Left lung (tissue), 10 donors: ENCODE data around the gene CCL22. TPM values are rescaled to one million over a fixed set of nuclear protein-coding genes. Genes with fewer than 3 reads are reported as not detected.

Source experiments
- ATAC-seq: fragments of 200-7000 bp; cut with Tn5 transposase; one replicate; pipeline ENCODE4 v1.9.1; 2020; ENCODE audit warnings: moderate library complexity
- DNase-seq, 4 donors: peaks; one replicate each; pipeline ENCODE4 v3.0.0-alpha.2; 2013 to 2020
- H3K27ac ChIP-seq, 2 donors: fragments of 200-600 bp; sonication (generic) in 1 of 2; one replicate each; pipeline versions ENCODE4 v1.5.0 to v1.8.0; 2020 to 2021
- H3K27me3 ChIP-seq, 2 donors: fragments of 200-600 bp; sonication (generic) in 1 of 2; one replicate each; pipeline versions ENCODE4 v1.5.0 to v1.8.0; 2020 to 2021
- H3K36me3 ChIP-seq, 2 donors: fragments of 200-600 bp; sonication (generic) in 1 of 2; one replicate each; pipeline versions ENCODE4 v1.5.0 to v1.8.0; 2020 to 2021
- H3K4me1 ChIP-seq, 2 donors: fragments of 200-600 bp; one replicate each; pipeline ENCODE4 v1.8.0; 2021
- H3K4me3 ChIP-seq, 2 donors: fragments of 200-600 bp; sonication (generic) in 1 of 2; one replicate each; pipeline versions ENCODE4 v1.5.0 to v1.8.0; 2020 to 2021; ENCODE audit warnings: mild to moderate bottlenecking in 1 of 2
- H3K9me3 ChIP-seq, 2 donors: fragments of 200-600 bp; sonication (generic) in 1 of 2; one replicate each; pipeline versions ENCODE4 v1.5.0 to v1.8.0; 2020 to 2021
- intact Hi-C, 2 donors: fragments of 100-400 bp; cut with DNase I; formaldehyde crosslinking; loops; one replicate each; pipeline versions ENCODE4 v1.11.2 to v1.14.2; 2022
- polyA plus RNA-seq, 6 donors: library from polyadenylated mRNA; unstranded; fragments of 120-200 nt; gene quantifications; one replicate each; pipeline ENCODE4 v1.2.1, GENCODE V29; 2013; ENCODE audit not compliant: insufficient read length in 6 of 6
- total RNA-seq, 2 donors: library from RNA; stranded (reverse); fragmentation: NEBNext Ultra II Directional; extraction: Animal tissue kit (Norgen Biotek cat#: 25700); gene quantifications; one replicate each; pipeline ENCODE4 v1.2.1, GENCODE V29; 2021
- TF ChIP-seq, protein P1 (sequence below), 2 donors: fragments of 200-600 bp; sonication (generic) in 1 of 2; IDR thresholded peaks; one replicate each; pipeline versions ENCODE4 v1.5.0 to v1.8.0; 2021; ENCODE audit warnings: antibody characterized with exemption in 2 of 2
- donor health status: DM: no; HTN: yes; CAD: no.
- donor health status: DM: no; HTN: no; CAD: no.

The CCL22 gene
- total and polyA plus RNA-seq, 8 donors: 0.08 to 2.4 (median 0.21) TPM

DNA sequence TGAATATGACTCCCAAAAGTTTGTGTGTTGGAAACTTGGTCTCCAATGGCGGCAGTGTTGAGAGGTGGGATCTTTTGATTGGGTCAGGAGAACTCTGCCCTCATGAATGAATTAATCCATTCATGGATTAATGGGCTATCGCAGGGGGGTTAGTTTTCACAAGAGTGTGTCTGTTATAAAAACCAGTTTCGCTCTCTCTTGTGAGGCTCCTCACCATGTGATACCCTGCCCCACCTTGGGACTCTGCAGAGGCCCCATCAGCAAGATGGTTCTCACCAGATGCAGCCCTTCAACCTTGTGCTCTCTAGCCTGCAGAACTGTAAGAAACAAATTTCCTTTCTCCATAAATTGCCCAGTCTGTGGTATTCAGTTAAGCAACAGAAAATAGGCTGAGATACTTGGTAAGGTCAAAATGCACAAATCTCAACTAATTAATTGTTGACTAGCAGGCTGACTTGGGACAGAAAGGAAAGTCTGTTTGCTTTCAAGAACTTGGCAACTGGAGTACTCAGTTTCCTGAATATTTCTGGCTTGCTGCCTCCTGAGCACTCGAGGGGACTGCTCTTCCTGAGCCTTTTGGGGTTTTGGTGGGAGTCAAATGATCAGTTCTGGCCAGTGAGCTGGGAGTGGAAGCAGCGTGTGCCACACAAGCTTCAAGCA lies 32.2 kb downstream of the CCL22 start:
- Histone ChIP-seq H3K27me3 (no peaks in the 10 kb centered on the region), H3K27ac (no peak overlapping the region), H3K4me1 (peaks cover 0 to 11% of the 10 kb centered on the region in 2 donors), H3K36me3 (no peaks in the 10 kb centered on the region), H3K9me3 (peaks cover 0 to 4% of the 10 kb centered on the region in 2 donors), H3K4me3 (no peak overlapping the region)
- ATAC-seq (no peak), DNase-seq (peak in 1 of 4 donors; percentile 46)
- intact Hi-C loops: no loop called here
- TF ChIP-seq, protein P1, sequence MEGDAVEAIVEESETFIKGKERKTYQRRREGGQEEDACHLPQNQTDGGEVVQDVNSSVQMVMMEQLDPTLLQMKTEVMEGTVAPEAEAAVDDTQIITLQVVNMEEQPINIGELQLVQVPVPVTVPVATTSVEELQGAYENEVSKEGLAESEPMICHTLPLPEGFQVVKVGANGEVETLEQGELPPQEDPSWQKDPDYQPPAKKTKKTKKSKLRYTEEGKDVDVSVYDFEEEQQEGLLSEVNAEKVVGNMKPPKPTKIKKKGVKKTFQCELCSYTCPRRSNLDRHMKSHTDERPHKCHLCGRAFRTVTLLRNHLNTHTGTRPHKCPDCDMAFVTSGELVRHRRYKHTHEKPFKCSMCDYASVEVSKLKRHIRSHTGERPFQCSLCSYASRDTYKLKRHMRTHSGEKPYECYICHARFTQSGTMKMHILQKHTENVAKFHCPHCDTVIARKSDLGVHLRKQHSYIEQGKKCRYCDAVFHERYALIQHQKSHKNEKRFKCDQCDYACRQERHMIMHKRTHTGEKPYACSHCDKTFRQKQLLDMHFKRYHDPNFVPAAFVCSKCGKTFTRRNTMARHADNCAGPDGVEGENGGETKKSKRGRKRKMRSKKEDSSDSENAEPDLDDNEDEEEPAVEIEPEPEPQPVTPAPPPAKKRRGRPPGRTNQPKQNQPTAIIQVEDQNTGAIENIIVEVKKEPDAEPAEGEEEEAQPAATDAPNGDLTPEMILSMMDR (IDR thresholded peaks at IDR 0.05): no peak

DNA sequence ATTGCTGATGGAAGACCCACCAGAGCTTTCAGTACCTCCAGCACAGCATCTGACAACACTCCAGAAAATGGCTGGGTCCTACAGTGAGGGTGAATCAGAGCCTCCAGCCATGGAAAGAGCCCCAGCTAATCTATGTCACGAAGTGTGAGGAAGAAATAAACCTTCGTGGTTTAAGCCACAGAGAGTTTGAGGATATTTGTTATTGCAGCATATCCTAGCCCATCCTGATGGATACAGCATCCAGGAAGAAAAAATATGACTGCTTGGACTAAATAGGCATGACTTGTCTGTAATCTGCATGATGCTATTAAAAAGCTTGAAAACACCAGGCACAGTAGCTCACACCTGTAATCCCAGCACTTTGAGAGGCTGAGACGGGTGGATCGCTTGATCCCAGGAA lies 32.7 kb downstream of the CCL22 start:
- TF ChIP-seq, protein P1 (IDR thresholded peaks at IDR 0.05): no peak
- H3K4me3 ChIP-seq: no peak overlapping the region
- H3K4me1 ChIP-seq: peaks cover 0 to 11% of the 10 kb centered on the region in 2 donors
- intact Hi-C loops: no loop called here
- H3K27me3 ChIP-seq: no peaks in the 10 kb centered on the region
- no peaks in the 10 kb centered on the region for H3K36me3 ChIP-seq
- no peak for ATAC-seq
- H3K9me3 ChIP-seq: peaks cover 0 to 4% of the 10 kb centered on the region in 2 donors
- no peak for DNase-seq
- H3K27ac ChIP-seq: no peak overlapping the region

DNA sequence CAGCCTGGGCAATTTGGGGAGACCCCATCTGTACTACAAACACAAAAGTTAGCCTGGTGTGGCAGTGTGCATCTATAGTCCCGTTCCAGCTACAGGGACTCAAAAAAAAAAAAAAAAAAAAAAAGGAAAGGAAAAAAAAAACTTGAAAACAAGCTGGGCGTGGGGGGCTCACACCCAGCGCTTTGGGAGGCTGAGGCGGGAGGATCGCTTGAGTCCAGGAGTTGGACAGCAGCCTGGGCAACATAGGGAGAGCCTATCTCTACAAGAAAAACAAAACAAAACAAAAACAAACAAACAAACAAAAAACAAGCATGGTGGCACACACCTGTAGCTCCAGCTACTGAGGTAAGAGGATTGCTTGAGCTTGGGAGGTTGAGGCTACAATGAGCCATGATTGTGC lies 33.1 kb downstream of the CCL22 start:
- ATAC-seq: no peak
- H3K4me1 ChIP-seq: peaks cover 0 to 11% of the 10 kb centered on the region in 2 donors

DNA sequence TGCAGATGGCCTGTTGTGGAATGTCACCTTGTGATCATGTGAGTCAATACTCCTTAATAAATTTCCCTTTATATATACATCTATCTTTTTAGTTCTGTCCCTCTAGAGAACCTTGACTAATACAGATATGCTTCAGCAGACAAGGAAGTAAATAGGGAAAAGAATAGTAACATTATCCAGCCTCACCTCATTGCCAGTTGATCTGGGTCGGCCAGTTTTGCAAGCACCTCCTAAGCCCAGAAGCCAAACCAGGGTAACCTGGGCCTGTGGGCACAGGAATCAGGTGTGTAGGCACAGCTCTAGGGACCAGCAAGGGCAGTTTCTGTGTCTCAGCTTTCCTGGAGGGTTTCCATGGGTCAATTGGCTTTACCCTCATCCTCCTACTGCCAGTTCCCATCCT lies 34.1 kb downstream of the CCL22 start:
- no peak overlapping the region for H3K27ac ChIP-seq
- TF ChIP-seq, protein P1 (IDR thresholded peaks at IDR 0.05): no peak
- DNase-seq: no peak
- peaks cover 0 to 8% of the 10 kb centered on the region in 2 donors for H3K4me1 ChIP-seq
- H3K27me3 ChIP-seq: no peaks in the 10 kb centered on the region
- H3K36me3 ChIP-seq: no peaks in the 10 kb centered on the region
- H3K4me3 ChIP-seq: no peak overlapping the region
- peak; percentile 13 for ATAC-seq
- peaks cover 0 to 4% of the 10 kb centered on the region in 2 donors for H3K9me3 ChIP-seq
- intact Hi-C loops: no loop called here

More for the DNA sequence above, 33.1 kb downstream of the CCL22 start:
- intact Hi-C loops: no loop called here
- DNase-seq: no peak
- H3K27me3 ChIP-seq: no peaks in the 10 kb centered on the region
- TF ChIP-seq, protein P1 (IDR thresholded peaks at IDR 0.05): no peak
- peaks cover 0 to 4% of the 10 kb centered on the region in 2 donors for H3K9me3 ChIP-seq
- no peak overlapping the region for H3K4me3 ChIP-seq
- H3K36me3 ChIP-seq: no peaks in the 10 kb centered on the region
- no peak overlapping the region for H3K27ac ChIP-seq

DNA sequence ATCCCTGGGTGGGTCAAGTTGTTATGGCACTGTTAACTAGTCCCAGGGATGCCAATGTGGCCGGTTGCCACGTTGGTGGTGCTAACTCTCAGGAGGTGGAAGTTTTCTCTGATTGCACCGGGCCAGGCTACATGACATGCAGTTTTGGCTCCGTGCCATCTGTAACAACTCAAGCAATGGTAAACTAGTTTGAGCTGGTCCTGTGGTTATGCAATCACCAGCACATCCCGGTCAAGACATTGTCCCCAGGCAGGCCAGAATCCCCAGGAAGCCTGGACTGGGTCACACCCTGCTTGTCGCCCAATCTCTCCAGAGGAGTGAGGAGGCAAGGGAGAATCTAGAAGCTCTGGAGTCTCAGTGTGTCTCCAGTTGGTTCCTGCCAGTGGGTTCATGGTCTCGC lies 35.9 kb downstream of the CCL22 start:
- Histone ChIP-seq H3K27ac (no peak overlapping the region), H3K36me3 (no peaks in the 10 kb centered on the region), H3K27me3 (no peaks in the 10 kb centered on the region), H3K4me1 (no peaks in the 10 kb centered on the region), H3K9me3 (peaks cover 0 to 4% of the 10 kb centered on the region in 2 donors), H3K4me3 (no peak overlapping the region)
- intact Hi-C loops: no loop called here
- TF ChIP-seq, protein P1 (IDR thresholded peaks at IDR 0.05): no peak
- ATAC-seq: no peak
- DNase-seq: peak in 1 of 4 donors; percentile 41
